Natural killer cell treated with Interleukin-12 subunit alpha and Interleukin-12 subunit beta and Interleukin-15 and Interleukin-18, amount 100 ng/mL, for 72 hours (primary cell): ENCODE data around the gene UNC13C. TPM values are rescaled to one million over a fixed set of nuclear protein-coding genes. Genes with fewer than 3 reads are reported as not detected.
"Not testable (repeated sequence)": the region's sequence is repeated elsewhere in the genome, so short reads cannot be mapped to it uniquely, and the experiment has no call there.

Source experiments
- ATAC-seq, 2 donors: fragments of 150-1000 bp; cut with Tn5 transposase in 1 of 2; sonication (Bioruptor Pico), chemical (Tn5 transposase) in 1 of 2; 2 replicates each; pipeline ENCODE4 v1.10.0; 2021
- DNase-seq: peaks from one replicate; pipeline ENCODE4 v3.0.0; 2022; ENCODE audit warnings: low spot score
- H3K27ac Mint-ChIP-seq, 2 donors: 1 replicate in 1 of 2; 2 replicates in 1 of 2; pipeline ENCODE4 v1.8.0; 2022; ENCODE audit warnings: mixed read lengths in 2 of 2, mild to moderate bottlenecking in 1 of 2, moderate library complexity in 1 of 2
- H3K27me3 Mint-ChIP-seq, 2 donors: 1 replicate in 1 of 2; 2 replicates in 1 of 2; pipeline ENCODE4 v1.8.0; 2022; ENCODE audit warnings: mixed read lengths in 2 of 2
- H3K36me3 Mint-ChIP-seq: one replicate; pipeline ENCODE4 v1.8.0; 2022; ENCODE audit warnings: mixed read lengths
- H3K4me1 Mint-ChIP-seq, 2 donors: 1 replicate in 1 of 2; 2 replicates in 1 of 2; pipeline ENCODE4 v1.8.0; 2022; ENCODE audit warnings: low read depth in 2 of 2, mixed read lengths in 2 of 2, mild to moderate bottlenecking in 1 of 2
- H3K4me3 Mint-ChIP-seq: one replicate; pipeline ENCODE4 v1.8.0; 2022; ENCODE audit warnings: mixed read lengths
- H3K9me3 Mint-ChIP-seq: 2 replicates; pipeline ENCODE4 v1.8.0; 2022; ENCODE audit warnings: mixed read lengths
- total RNA-seq, 2 donors: library from RNA; stranded (reverse); gene quantifications; one replicate each; pipeline ENCODE4 v1.2.3, GENCODE V29; 2022

Gene UNC13C
- total RNA-seq, 2 donors from 2014 or later = not detected

DNA sequence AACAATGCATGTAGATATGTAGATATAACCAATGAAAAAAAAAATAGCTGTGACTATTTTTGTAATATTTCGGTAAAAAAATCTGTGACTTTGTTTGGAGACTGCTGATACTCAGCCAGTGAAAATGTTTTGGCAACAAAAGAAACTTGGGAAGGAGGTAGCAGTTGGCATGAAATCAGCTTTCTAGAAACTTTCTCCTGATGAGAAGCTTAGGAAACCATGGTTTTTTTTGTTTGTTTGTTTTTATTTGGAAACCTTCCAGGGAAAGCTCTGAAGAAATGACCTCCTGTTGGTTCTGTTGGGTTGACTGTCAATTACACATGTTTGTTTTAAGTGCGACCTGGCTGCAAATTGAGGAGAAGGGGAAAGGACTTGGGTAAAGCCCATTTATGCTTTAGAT is 445.9 kb downstream of the UNC13C start:
- no peak overlapping the region for H3K27ac Mint-ChIP-seq
- no peak for DNase-seq
- H3K27me3 Mint-ChIP-seq = no peaks in the 10 kb centered on the region
- H3K4me3 Mint-ChIP-seq = no peak overlapping the region
- no peaks in the 10 kb centered on the region for H3K4me1 Mint-ChIP-seq
- peaks cover 17% of the 10 kb centered on the region for H3K9me3 Mint-ChIP-seq
- no peaks in the 10 kb centered on the region for H3K36me3 Mint-ChIP-seq
- ATAC-seq = no peak

GRCh38 chr15:54428596-54428995 is 450.4 kb downstream of the UNC13C start:
- Mint-ChIP-seq H3K27ac (no peak overlapping the region), H3K27me3 (no peaks in the 10 kb centered on the region)
- no peak for ATAC-seq

GRCh38 chr15:54450288-54450687 is 472.0 kb downstream of the UNC13C start:
- Mint-ChIP-seq H3K9me3 (peaks cover 36% of the 10 kb centered on the region), H3K36me3 (peaks cover 18% of the 10 kb centered on the region)
- not testable (repeated sequence) for H3K27me3 Mint-ChIP-seq, ATAC-seq, H3K27ac Mint-ChIP-seq, H3K4me1 Mint-ChIP-seq, H3K4me3 Mint-ChIP-seq, DNase-seq

More at GRCh38 chr15:54428596-54428995, 450.4 kb downstream of the UNC13C start:
- Mint-ChIP-seq H3K9me3 (peaks cover 15% of the 10 kb centered on the region), H3K36me3 (peaks cover 5% of the 10 kb centered on the region), H3K4me3 (no peak overlapping the region), H3K4me1 (no peaks in the 10 kb centered on the region)
- no peak for DNase-seq

DNA sequence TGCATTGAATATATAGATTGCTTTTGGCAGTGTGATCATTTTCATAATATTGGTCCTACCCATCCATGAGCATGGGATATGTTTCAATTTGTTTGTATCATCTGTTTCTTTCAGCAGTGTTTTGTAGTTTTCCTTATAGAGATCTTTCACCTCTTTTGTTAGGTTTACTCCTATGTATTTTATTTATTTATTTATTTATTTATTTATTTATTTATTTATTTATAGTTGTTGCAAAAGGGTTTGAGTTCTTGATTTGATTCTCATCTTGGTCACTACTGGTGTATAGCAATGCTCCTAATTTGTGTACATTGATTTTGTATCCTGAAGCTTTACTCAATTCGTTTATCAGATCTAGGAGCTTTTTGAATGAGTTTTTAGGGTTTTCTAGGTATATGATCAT is 478.2 kb downstream of the UNC13C start:
- H3K4me1 Mint-ChIP-seq = no peaks in the 10 kb centered on the region
- H3K27ac Mint-ChIP-seq = no peak overlapping the region
- DNase-seq (no peak), ATAC-seq (no peak)
- peaks cover 39% of the 10 kb centered on the region for H3K9me3 Mint-ChIP-seq
- no peaks in the 10 kb centered on the region for H3K27me3 Mint-ChIP-seq
- peaks cover 17% of the 10 kb centered on the region for H3K36me3 Mint-ChIP-seq
- H3K4me3 Mint-ChIP-seq = no peak overlapping the region

- H3K4me1 Mint-ChIP-seq = no peaks in the 10 kb centered on the region
- no peak overlapping the region for H3K4me3 Mint-ChIP-seq
These were observed 484.3 kb downstream of the UNC13C start for GRCh38 chr15:54462511-54462913.

GRCh38 chr15:54481819-54482218 is 503.6 kb downstream of the UNC13C start:
- no peak overlapping the region for H3K4me3 Mint-ChIP-seq
- no peaks in the 10 kb centered on the region for H3K27me3 Mint-ChIP-seq
- no peaks in the 10 kb centered on the region for H3K4me1 Mint-ChIP-seq
- ATAC-seq (no peak), DNase-seq (no peak)
- H3K9me3 Mint-ChIP-seq = peaks cover 10% of the 10 kb centered on the region
- H3K36me3 Mint-ChIP-seq = peaks cover 5% of the 10 kb centered on the region
- H3K27ac Mint-ChIP-seq = no peak overlapping the region

More at GRCh38 chr15:54462511-54462913, 484.3 kb downstream of the UNC13C start:
- ATAC-seq (no peak), DNase-seq (no peak)
- H3K9me3 Mint-ChIP-seq = peaks cover 24% of the 10 kb centered on the region
- H3K27ac Mint-ChIP-seq = no peak overlapping the region
- no peaks in the 10 kb centered on the region for H3K27me3 Mint-ChIP-seq
- H3K36me3 Mint-ChIP-seq = peaks cover 16% of the 10 kb centered on the region

DNA sequence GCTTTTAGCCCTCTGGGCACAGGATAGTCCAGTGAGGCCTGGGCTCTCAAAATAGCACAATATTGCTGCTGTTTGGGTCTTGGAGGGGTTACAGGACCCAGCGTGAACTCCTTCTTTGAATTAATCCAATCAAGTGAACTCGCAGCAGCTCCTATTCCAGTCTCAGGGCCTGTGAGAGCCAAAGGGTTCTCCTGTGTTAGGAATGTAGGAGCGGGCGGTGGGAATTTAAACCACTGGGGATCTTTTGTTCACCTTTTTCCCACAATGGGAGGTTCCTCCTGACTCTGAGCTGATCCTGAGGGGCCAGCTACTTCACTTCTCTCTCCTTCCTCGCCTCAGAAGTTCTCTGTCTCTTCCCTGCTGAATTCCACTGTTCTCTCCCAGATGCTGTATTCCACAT is 504.0 kb downstream of the UNC13C start:
- DNase-seq (no peak), ATAC-seq (no peak)
- H3K9me3 Mint-ChIP-seq = peaks cover 10% of the 10 kb centered on the region
- peaks cover 5% of the 10 kb centered on the region for H3K36me3 Mint-ChIP-seq
- no peaks in the 10 kb centered on the region for H3K4me1 Mint-ChIP-seq
- H3K4me3 Mint-ChIP-seq = no peak overlapping the region
- H3K27me3 Mint-ChIP-seq = no peaks in the 10 kb centered on the region
- no peak overlapping the region for H3K27ac Mint-ChIP-seq

GRCh38 chr15:54500330-54500729 is 522.1 kb downstream of the UNC13C start:
- Mint-ChIP-seq H3K36me3 (no peaks in the 10 kb centered on the region), H3K27me3 (peaks cover 0 to 3% of the 10 kb centered on the region in 2 donors), H3K4me3 (no peak overlapping the region), H3K4me1 (no peaks in the 10 kb centered on the region), H3K27ac (no peak overlapping the region), H3K9me3 (peaks cover 8% of the 10 kb centered on the region)
- DNase-seq (no peak), ATAC-seq (no peak)

GRCh38 chr15:54502416-54503075 is 524.3 kb downstream of the UNC13C start:
- Mint-ChIP-seq H3K9me3 (peaks cover 7% of the 10 kb centered on the region), H3K27ac (no peak overlapping the region), H3K4me1 (no peaks in the 10 kb centered on the region), H3K4me3 (no peak overlapping the region), H3K36me3 (no peaks in the 10 kb centered on the region), H3K27me3 (peaks cover 0 to 3% of the 10 kb centered on the region in 2 donors)
- no peak for DNase-seq
- ATAC-seq = no peak

DNA sequence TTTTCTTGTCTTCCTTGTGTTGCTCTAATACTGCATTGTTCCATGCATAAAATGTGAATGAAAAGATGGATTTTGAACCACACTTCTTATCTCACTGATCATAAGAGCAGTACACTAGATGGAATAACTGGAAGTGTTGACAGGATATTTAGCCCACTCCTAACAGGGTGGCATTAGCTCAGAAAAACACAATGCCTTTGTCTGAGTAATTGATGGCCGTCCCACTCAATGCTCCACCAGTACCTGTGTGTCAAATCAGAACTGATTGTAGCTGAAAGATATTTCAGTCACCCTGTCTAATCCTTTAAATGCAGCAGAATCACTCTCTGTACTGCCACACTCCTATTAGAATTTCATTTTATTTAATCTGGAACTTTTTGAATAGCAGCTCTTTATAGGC is 526.5 kb downstream of the UNC13C start:
- H3K27ac Mint-ChIP-seq = no peak overlapping the region
- no peaks in the 10 kb centered on the region for H3K4me1 Mint-ChIP-seq
- DNase-seq = no peak
- H3K9me3 Mint-ChIP-seq = peaks cover 4% of the 10 kb centered on the region
- H3K36me3 Mint-ChIP-seq = no peaks in the 10 kb centered on the region
- H3K4me3 Mint-ChIP-seq = no peak overlapping the region
- peaks cover 0 to 3% of the 10 kb centered on the region in 2 donors for H3K27me3 Mint-ChIP-seq
- ATAC-seq = no peak

GRCh38 chr15:54506977-54507524 is 528.8 kb downstream of the UNC13C start:
- Mint-ChIP-seq H3K9me3 (no peaks in the 10 kb centered on the region), H3K27ac (no peak overlapping the region), H3K27me3 (no peaks in the 10 kb centered on the region), H3K36me3 (no peaks in the 10 kb centered on the region), H3K4me3 (no peak overlapping the region), H3K4me1 (no peaks in the 10 kb centered on the region)
- ATAC-seq = no peak
- no peak for DNase-seq

DNA sequence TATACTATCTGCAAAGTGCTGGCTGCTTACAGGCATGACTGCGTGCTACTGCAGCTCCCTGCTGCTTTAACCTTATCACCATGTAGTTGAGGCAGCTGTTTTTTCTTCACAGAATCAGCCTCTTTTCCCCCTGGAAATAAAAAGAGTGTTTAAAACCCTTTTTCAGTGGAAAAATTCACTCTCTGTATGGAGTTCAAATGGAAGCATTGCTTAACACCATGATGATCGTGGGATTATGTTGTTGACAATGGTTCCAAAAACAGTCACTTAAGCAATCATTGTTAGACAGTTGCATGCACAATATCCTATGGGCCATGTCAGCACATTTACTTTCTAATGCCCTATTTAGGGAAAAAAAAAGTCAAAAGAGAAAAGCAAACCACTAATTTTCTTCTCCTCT is 536.4 kb downstream of the UNC13C start:
- Mint-ChIP-seq H3K27me3 (no peaks in the 10 kb centered on the region), H3K36me3 (no peaks in the 10 kb centered on the region), H3K4me3 (no peak overlapping the region), H3K4me1 (peaks cover 9 to 13% of the 10 kb centered on the region in 2 donors), H3K27ac (no peak overlapping the region), H3K9me3 (no peaks in the 10 kb centered on the region)
- DNase-seq = no peak
- ATAC-seq = no peak

GRCh38 chr15:54515664-54516582 is 537.7 kb downstream of the UNC13C start:
- no peak for ATAC-seq
- no peak overlapping the region for H3K4me3 Mint-ChIP-seq

GRCh38 chr15:54517366-54517765 is 539.1 kb downstream of the UNC13C start:
- Mint-ChIP-seq H3K36me3 (no peaks in the 10 kb centered on the region), H3K9me3 (no peaks in the 10 kb centered on the region), H3K27me3 (no peaks in the 10 kb centered on the region), H3K27ac (no peak overlapping the region), H3K4me3 (no peak overlapping the region), H3K4me1 (peaks cover 27 to 28% of the 10 kb centered on the region in 2 donors)
- DNase-seq (no peak), ATAC-seq (no peak)

More at GRCh38 chr15:54515664-54516582, 537.7 kb downstream of the UNC13C start:
- DNase-seq = no peak
- Mint-ChIP-seq H3K9me3 (no peaks in the 10 kb centered on the region), H3K27me3 (no peaks in the 10 kb centered on the region), H3K4me1 (peaks cover 22 to 26% of the 10 kb centered on the region in 2 donors), H3K36me3 (no peaks in the 10 kb centered on the region), H3K27ac (no peak overlapping the region)
